Heart left ventricle (tissue), 16 donors: Measurements from ENCODE around the gene PHLDA2. TPM values are rescaled to one million over a fixed set of nuclear protein-coding genes. Genes with fewer than 3 reads are reported as not detected.

Experiments
- ATAC-seq, 4 donors: fragments of 200-7000 bp; cut with Tn5 transposase; one replicate each; pipeline ENCODE4 v1.9.1; 2020 to 2022; ENCODE audit warnings: moderate library complexity in 4 of 4, mild to moderate bottlenecking in 3 of 4, moderate number of reproducible peaks in 1 of 4
- DNase-seq, 5 donors: peaks; one replicate each; pipeline ENCODE4 v3.0.0-alpha.2; 2020
- H3K27ac ChIP-seq, 12 donors: fragments of 200-600 bp; sonication (generic) in 4 of 12; one replicate each; pipeline versions ENCODE4 v1.5.0 to v1.8.0; 2016 to 2022; ENCODE audit warnings: mild to moderate bottlenecking in 2 of 12
- H3K27me3 ChIP-seq, 9 donors: fragments of 200-600 bp; sonication (generic) in 2 of 9; one replicate each; pipeline versions ENCODE4 v1.5.1 to v1.8.0; 2016 to 2022; ENCODE audit warnings: mild to moderate bottlenecking in 3 of 9
- H3K36me3 ChIP-seq, 9 donors: fragments of 200-600 bp; sonication (generic) in 2 of 9; one replicate each; pipeline versions ENCODE4 v1.5.0 to v1.8.0; 2018 to 2022; ENCODE audit warnings: mild to moderate bottlenecking in 2 of 9
- H3K4me1 ChIP-seq, 12 donors: fragments of 200-600 bp; sonication (generic) in 4 of 12; one replicate each; pipeline versions ENCODE4 v1.5.0 to v1.8.0; 2016 to 2022; ENCODE audit warnings: mild to moderate bottlenecking in 3 of 12
- H3K4me3 ChIP-seq, 12 donors: fragments of 200-600 bp; sonication (generic) in 4 of 12; one replicate each; pipeline versions ENCODE4 v1.5.0 to v1.8.0; 2017 to 2022; ENCODE audit warnings: mild to moderate bottlenecking in 9 of 12, moderate library complexity in 4 of 12
- H3K9me3 ChIP-seq, 12 donors: fragments of 200-600 bp; sonication (generic) in 4 of 12; one replicate each; pipeline versions ENCODE4 v1.5.0 to v1.8.0; 2016 to 2022; ENCODE audit warnings: mild to moderate bottlenecking in 1 of 12
- POLR2A ChIP-seq, 2 donors: fragments of 450-650 bp; IDR thresholded peaks; one replicate each; pipeline ENCODE4 v1.6.1; 2017; ENCODE audit warnings: antibody characterized with exemption in 2 of 2, mild to moderate bottlenecking in 2 of 2, moderate library complexity in 2 of 2
- WGBS, 4 donors: extraction: QIAGEN DNeasy Blood & Tissue Kit in 2 of 4; methylation state at CpG; one replicate each; pipeline versions ENCODE4 v1.1.5 to v1.1.7; 2013 to 2018; 5-methylcytosine and 5-hydroxymethylcytosine counted together
- intact Hi-C, 10 donors: fragments of 100-400 bp; cut with DNase I; formaldehyde crosslinking; loops; one replicate each; pipeline versions ENCODE4 v1.11.1 to v1.14.2; 2022
- polyA plus RNA-seq, 2 donors: library from polyadenylated mRNA; stranded (reverse); fragments of 200-250 nt; gene quantifications; one replicate each; pipeline ENCODE4 v1.2.3, GENCODE V29; 2013
- total RNA-seq, 9 donors: library from RNA; depleted of rRNA in 2 of 9; stranded (reverse); fragments of >200 nt in 2 of 9; fragmentation: NEBNext Ultra II Directional in 3 of 9; extraction: Animal tissue kit (Norgen Biotek cat#: 25700) in 3 of 9; gene quantifications; one replicate each; pipeline versions ENCODE4 v1.1.0 to v1.2.4, GENCODE V29; 2016 to 2023
- TF ChIP-seq, protein P1 (sequence below), 12 donors: fragments of 200-600 bp; sonication (generic) in 4 of 12; IDR thresholded peaks; one replicate each; pipeline versions ENCODE4 v1.5.0 to v1.8.0; 2018 to 2022; ENCODE audit warnings: antibody characterized with exemption in 12 of 12, mild to moderate bottlenecking in 5 of 12
- donor health status: ischemic (EF 13 %, LVEDD 7.1; RV severe dilation, severe dysfunction).
- donor health status: healthy with polysubstance abuse.
- donor health status: DM: no; HTN: yes; CAD: no.
- donor health status: DM: no; HTN: no; CAD: no.
- donor health status: ischemic (EF 25% LVEDD 6.9; RV normal size, moderate dysfunction).
- donor health status: ischemic (EF 25% LVEDD 5.7; RV mildly dilated, moderate dysfunction).
- donor health status: healthy.
- donor health status: DM: yes; HTN: yes; CAD: no.
- donor health status: ischemic (EF 35%, LVEDD 5.7; RV mildly dilated, moderate dysfunction).
- donor health status: nonischemic (EF 11% LVEDD 7.7; RV severe dilation, severe dysfunction).
- donor health status: DM: yes; HTN: yes; CAD: no.
- donor health status: PGD.
- donor health status: ischemic (EF 29% LVEDD 5.4; RV normal size, mild dysfunction).
- donor health status: nonischemic (EF 23%, LVEDD 6.1; RV moderate dilation, normal function).

PHLDA2 gene
- total and polyA plus RNA-seq, 11 donors = 0.40 to 9.2 (median 1.0) TPM; not detected in 2

DNA sequence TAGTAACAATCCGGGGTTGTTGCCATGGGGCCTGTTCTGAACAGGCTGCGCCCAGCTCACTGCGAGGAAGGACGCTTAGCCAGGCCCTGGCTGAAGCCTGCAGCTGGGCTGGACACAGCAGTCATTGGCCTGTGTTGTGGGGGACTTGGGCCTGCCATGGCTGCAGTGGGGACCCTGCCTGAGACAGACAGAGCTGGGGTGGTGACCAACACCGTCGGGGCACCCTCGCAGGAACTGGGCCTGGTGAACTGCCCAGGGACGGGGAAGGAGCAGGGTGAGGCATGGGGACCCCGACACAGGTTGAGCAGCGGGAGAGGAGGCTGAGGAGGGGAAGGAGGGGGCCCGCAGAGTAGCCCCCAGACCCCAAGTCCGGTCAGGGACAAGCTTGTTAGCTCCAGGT lies 8.9 kb downstream of the PHLDA2 start:
- Histone ChIP-seq H3K36me3 (no peaks in the 10 kb centered on the region), H3K4me1 (peaks cover 0 to 29% (median 0%) of the 10 kb centered on the region in 12 donors), H3K27ac (peak overlapping the region in 1 of 12 donors; percentile 6), H3K27me3 (no peaks in the 10 kb centered on the region), H3K9me3 (no peaks in the 10 kb centered on the region), H3K4me3 (no peak overlapping the region)
- TF ChIP-seq POLR2A (IDR thresholded peaks at IDR 0.05) = no peak
- TF ChIP-seq, protein P1, sequence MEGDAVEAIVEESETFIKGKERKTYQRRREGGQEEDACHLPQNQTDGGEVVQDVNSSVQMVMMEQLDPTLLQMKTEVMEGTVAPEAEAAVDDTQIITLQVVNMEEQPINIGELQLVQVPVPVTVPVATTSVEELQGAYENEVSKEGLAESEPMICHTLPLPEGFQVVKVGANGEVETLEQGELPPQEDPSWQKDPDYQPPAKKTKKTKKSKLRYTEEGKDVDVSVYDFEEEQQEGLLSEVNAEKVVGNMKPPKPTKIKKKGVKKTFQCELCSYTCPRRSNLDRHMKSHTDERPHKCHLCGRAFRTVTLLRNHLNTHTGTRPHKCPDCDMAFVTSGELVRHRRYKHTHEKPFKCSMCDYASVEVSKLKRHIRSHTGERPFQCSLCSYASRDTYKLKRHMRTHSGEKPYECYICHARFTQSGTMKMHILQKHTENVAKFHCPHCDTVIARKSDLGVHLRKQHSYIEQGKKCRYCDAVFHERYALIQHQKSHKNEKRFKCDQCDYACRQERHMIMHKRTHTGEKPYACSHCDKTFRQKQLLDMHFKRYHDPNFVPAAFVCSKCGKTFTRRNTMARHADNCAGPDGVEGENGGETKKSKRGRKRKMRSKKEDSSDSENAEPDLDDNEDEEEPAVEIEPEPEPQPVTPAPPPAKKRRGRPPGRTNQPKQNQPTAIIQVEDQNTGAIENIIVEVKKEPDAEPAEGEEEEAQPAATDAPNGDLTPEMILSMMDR (IDR thresholded peaks at IDR 0.05) = no peak
- DNase-seq (no peak), ATAC-seq (peak in 3 of 4 donors; percentile 6 to 9 (median 8))
- 79 to 85% (median 85%) methylated on average over 12 of the region's 12 CpGs for WGBS, 4 donors
- intact Hi-C loops = no loop called here

DNA sequence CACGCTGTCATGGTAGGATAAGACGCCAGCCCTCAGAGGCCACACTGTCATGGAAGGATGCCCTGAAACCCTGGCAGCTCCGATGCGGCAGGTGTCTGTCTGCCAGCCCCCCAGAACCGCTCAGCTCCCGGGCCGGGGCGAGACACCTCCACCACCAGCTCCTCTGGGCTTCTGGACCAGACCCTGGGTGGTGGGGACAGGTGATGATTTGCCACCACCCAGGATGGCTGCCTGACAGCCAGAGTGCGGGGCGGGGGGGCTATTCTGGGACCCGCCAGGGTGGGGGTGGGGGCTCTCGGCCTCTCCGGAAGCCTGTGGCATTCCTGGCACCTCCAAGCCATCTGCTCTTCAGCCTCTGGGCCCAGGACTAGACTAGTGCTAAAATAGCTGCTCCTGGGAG lies 9.4 kb downstream of the PHLDA2 start:
- peak overlapping the region in 1 of 12 donors; percentile 6 for H3K27ac ChIP-seq
- no peaks in the 10 kb centered on the region for H3K27me3 ChIP-seq
- intact Hi-C loops = no loop called here
- TF ChIP-seq, protein P1 (IDR thresholded peaks at IDR 0.05) = no peak
- TF ChIP-seq POLR2A (IDR thresholded peaks at IDR 0.05) = no peak
- peak in 3 of 4 donors; percentile 3 to 48 (median 29) for ATAC-seq
- DNase-seq = peak in 1 of 5 donors; percentile 28
- H3K4me3 ChIP-seq = no peak overlapping the region
- peaks cover 0 to 31% (median 3%) of the 10 kb centered on the region in 12 donors for H3K4me1 ChIP-seq
- WGBS, 4 donors = 43 to 71% (median 62%) methylated on average over 2 to 13 of the region's 13 CpGs
- no peaks in the 10 kb centered on the region for H3K9me3 ChIP-seq
- H3K36me3 ChIP-seq = no peaks in the 10 kb centered on the region

DNA sequence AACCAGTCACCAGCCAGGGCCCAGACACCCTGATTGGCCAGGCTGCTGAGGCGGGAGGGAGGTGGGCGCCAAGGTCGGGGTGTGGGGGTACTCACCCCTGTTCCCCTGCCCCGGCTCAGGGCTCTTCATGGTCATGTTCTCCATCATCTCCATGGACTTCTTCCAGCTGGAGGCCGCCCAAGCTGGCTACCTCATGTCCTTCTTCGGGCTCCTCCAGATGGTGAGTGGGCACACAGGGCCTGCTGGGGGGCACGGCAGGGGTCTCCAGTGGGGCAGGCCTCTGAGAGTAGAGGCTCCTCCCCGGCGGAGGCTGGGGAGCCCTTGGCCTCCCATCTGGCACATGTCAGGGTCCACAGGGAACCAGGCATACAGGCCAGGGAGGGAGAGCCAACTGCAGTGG lies 10.0 kb downstream of the PHLDA2 start:
- TF ChIP-seq POLR2A (IDR thresholded peaks at IDR 0.05) = no peak
- TF ChIP-seq, protein P1 (IDR thresholded peaks at IDR 0.05) = no peak
- Histone ChIP-seq H3K9me3 (no peaks in the 10 kb centered on the region), H3K36me3 (no peaks in the 10 kb centered on the region), H3K27ac (no peak overlapping the region), H3K4me1 (peaks cover 0 to 33% (median 6%) of the 10 kb centered on the region in 12 donors), H3K4me3 (no peak overlapping the region), H3K27me3 (no peaks in the 10 kb centered on the region)
- 84 to 100% (median 89%) methylated on average over 2 to 9 of the region's 9 CpGs for WGBS, 4 donors
- DNase-seq (peak in 1 of 5 donors; percentile 21), ATAC-seq (no peak)
- intact Hi-C loops = no loop called here

DNA sequence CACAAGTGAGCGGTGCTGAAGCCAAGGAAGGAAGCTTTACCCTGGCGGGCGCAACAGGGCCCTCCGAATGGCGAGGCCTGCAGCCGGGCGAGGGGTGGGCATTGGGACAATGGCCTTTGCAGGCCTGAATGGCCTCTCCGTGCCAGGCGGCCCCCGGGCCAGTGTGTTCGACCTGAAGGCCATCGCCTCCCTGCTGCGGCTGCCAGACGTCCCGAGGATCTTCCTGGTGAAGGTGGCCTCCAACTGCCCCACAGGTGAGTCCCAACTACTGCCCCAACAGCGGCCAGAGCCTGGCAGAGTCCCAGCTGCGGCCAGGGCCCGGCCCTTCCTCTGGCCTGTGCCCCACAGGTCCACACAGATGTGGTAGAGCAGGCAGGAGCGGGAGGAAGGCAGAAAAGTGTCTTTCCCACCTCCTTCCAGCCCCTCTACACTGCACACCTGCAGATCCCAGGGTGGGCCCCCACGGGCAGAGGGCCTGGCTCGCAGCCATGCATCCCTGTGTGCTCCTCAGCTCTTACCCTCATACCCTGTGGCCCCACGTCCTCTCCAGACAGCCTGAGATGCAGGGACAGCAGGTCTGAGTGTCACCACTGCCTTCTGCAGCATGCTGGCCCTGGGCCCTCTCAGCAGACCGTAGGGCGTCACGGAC lies 11.3 kb downstream of the PHLDA2 start:
- no peak for DNase-seq
- ATAC-seq = no peak
- H3K36me3 ChIP-seq = no peaks in the 10 kb centered on the region
- H3K4me1 ChIP-seq = peaks cover 0 to 38% (median 9%) of the 10 kb centered on the region in 12 donors
- TF ChIP-seq, protein P1 (IDR thresholded peaks at IDR 0.05) = no peak
- TF ChIP-seq POLR2A (IDR thresholded peaks at IDR 0.05) = no peak
- no peak overlapping the region for H3K27ac ChIP-seq
- intact Hi-C loops = no loop called here
- H3K9me3 ChIP-seq = no peaks in the 10 kb centered on the region
- H3K27me3 ChIP-seq = no peaks in the 10 kb centered on the region
- no peak overlapping the region for H3K4me3 ChIP-seq
- 83 to 88% (median 86%) methylated on average over 20 to 25 of the region's 25 CpGs for WGBS, 4 donors
